Measurements from ENCODE around the gene CREBBP.

DNA sequence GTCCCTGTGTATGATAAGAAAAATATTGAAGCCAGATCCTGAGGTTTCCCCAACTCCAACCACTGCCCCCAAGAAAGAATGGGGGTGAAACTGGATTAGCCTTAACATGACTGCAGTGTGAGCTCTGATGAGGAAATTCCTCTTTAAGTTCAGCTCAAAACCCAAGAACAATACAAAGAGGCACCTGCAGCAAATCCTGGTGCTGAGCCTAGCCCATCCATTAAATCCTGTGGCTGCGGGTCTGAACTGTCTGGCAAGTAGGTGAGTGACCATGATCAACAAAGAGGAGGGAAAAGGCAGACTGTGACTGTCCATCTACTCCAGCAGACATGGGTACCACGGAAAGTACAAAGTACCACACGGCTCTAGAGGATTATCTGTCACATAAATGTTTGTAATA, 64.2 kb downstream of the CREBBP start:
- TF ChIP-seq ZNF274 (IDR thresholded peaks at IDR 0.05; ENCODE audit: low read depth, low read length) = no peak
- TF ChIP-seq YY1 (IDR thresholded peaks at IDR 0.05; ENCODE audit: insufficient read depth, insufficient read length) = no peak
- no peak for TF ChIP-seq SUZ12 (IDR thresholded peaks at IDR 0.05; ENCODE audit: extremely low read depth, insufficient read depth, insufficient read length)
